Upper lobe of right lung (tissue), 1 donor: ENCODE data around the gene FREY1. TPM values are rescaled to one million over a fixed set of nuclear protein-coding genes. Genes with fewer than 3 reads are reported as not detected.

Source experiments
- ATAC-seq: fragments of 200-7000 bp; cut with Tn5 transposase; one replicate; pipeline ENCODE4 v1.9.1; 2020; ENCODE audit warnings: mild to moderate bottlenecking, moderate library complexity
- DNase-seq: peaks from one replicate; pipeline ENCODE4 v3.0.0-alpha.2; 2020
- H3K27ac ChIP-seq: fragments of 200-600 bp; one replicate; pipeline ENCODE4 v1.8.0; 2022
- H3K27me3 ChIP-seq: fragments of 200-600 bp; one replicate; pipeline ENCODE4 v1.8.0; 2022; ENCODE audit warnings: mild to moderate bottlenecking
- H3K36me3 ChIP-seq: fragments of 200-600 bp; one replicate; pipeline ENCODE4 v1.8.0; 2022
- H3K4me1 ChIP-seq: fragments of 200-600 bp; one replicate; pipeline ENCODE4 v1.8.0; 2022
- H3K4me3 ChIP-seq: fragments of 200-600 bp; one replicate; pipeline ENCODE4 v1.8.0; 2022; ENCODE audit warnings: mild to moderate bottlenecking
- H3K9me3 ChIP-seq: fragments of 200-600 bp; one replicate; pipeline ENCODE4 v1.8.0; 2022
- CTCF ChIP-seq: fragments of 200-600 bp; IDR thresholded peaks from one replicate; pipeline ENCODE4 v1.8.0; 2022; ENCODE audit warnings: antibody characterized with exemption
- intact Hi-C: fragments of 100-400 bp; cut with DNase I; formaldehyde crosslinking; loops from one replicate; pipeline ENCODE4 v1.11.0; 2022
- total RNA-seq: library from RNA; stranded (reverse); fragmentation: NEBNext Ultra II Directional; extraction: Animal tissue kit (Norgen Biotek cat#: 25700); gene quantifications from one replicate; pipeline ENCODE4 v1.2.1, GENCODE V29; 2021
- donor health status: DM: no; HTN: yes; CAD: no; lungs with severe emphysema.

Gene FREY1
- total RNA-seq, 1 donor from 2014 or later, result 0.75 TPM

GRCh38 chr11:45935349-45936064 lies 28.4 kb upstream of the FREY1 start:
- intact Hi-C loops, result no loop called here
- H3K4me3 ChIP-seq, result no peak overlapping the region
- TF ChIP-seq CTCF, result no peak
- no peak for DNase-seq
- no peaks in the 10 kb centered on the region for H3K9me3 ChIP-seq
- no peak for ATAC-seq
- no peak overlapping the region for H3K27ac ChIP-seq
- H3K4me1 ChIP-seq, result peaks cover 2% of the 10 kb centered on the region
- H3K36me3 ChIP-seq, result peaks cover 66% of the 10 kb centered on the region
- no peaks in the 10 kb centered on the region for H3K27me3 ChIP-seq

DNA sequence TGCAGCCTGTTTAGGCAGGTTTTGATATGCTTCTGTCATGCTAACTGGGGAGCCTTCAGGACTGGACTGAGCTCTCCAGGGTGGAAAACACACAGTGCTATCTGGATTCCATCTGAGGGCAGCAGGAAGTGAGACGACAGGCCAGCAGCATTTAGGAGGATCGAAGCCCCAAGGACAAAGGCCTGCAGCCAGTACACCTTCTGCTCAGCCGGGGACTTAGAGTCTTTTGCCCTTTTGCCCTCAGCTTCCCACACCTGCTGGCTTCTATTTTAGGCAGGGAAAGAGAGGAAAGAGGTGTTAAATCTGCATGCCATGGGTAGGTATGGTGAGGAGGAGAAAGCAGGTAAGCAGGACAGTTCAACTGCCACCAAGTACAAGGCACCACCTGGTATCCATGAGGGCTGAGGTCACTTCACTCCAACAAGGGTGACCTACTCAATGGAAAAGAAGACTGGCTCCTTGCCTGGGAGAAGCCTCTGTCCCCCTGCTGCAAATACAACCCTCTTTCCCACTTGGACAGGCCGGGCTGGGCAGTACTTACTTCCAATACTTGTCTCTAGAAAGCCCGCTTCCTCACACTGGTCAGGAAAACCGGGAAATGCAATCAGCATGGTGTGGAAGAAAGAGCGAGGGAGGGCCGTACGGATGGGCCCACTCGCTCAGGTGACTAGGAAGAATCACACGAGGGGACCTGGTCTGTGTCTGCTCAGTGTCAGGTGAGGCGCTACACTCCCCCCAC lies 27.7 kb upstream of the FREY1 start:
- H3K4me1 ChIP-seq, result peaks cover 8% of the 10 kb centered on the region
- no peaks in the 10 kb centered on the region for H3K27me3 ChIP-seq
- ATAC-seq, result no peak
- TF ChIP-seq CTCF, result no peak
- no peak overlapping the region for H3K27ac ChIP-seq
- no peak overlapping the region for H3K4me3 ChIP-seq
- intact Hi-C loops, result no loop called here
- H3K36me3 ChIP-seq, result peaks cover 66% of the 10 kb centered on the region
- no peak for DNase-seq
- no peaks in the 10 kb centered on the region for H3K9me3 ChIP-seq

DNA sequence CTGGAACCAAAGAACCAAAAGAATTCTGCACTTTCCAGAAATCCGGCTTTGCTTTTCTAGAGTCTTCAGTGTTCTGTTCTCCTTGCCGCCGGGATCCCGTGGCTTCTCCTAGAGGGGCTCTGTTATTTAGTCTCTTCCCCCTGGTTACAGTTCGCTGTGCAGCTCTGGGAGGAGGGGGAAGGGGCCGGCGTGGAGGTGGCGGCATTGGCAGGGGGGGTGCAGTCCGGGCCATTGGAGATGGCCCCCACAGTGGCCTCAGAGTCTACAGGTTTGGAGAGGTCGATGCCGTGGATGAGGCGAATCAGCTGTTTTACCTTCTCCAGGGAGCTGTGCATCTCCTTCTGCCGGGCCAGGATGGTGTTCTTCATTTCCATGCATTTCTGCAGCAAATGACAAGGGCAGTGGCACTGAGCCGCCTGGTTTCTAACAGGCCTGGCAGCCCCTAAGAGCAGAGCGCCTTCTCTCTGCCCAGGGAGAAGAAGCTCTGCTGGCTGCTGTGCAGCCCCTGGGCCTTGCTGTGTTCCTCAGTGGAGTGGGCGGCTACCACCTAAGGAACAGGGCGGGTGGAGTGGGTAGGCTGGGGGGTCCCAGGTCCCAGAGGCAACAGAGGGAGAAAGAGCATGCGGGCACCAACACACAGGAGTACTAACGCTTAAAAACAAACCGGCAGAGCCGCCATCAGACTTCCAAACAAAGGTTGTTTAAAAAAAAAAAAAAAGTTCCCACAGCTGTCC lies 26.9 kb upstream of the FREY1 start:
- intact Hi-C loops, result no loop called here

GRCh38 chr11:45933131-45933831 lies 26.2 kb upstream of the FREY1 start:
- H3K27ac ChIP-seq, result no peak overlapping the region
- TF ChIP-seq CTCF, result no peak
- peaks cover 10% of the 10 kb centered on the region for H3K4me1 ChIP-seq
- no peaks in the 10 kb centered on the region for H3K9me3 ChIP-seq
- peak; percentile 32 for DNase-seq
- no peaks in the 10 kb centered on the region for H3K27me3 ChIP-seq
- intact Hi-C loops, result no loop called here
- H3K36me3 ChIP-seq, result peaks cover 64% of the 10 kb centered on the region
- no peak overlapping the region for H3K4me3 ChIP-seq
- peak; percentile 48 for ATAC-seq

More for the DNA sequence above, 26.9 kb upstream of the FREY1 start:
- ATAC-seq (no peak), DNase-seq (peak; percentile 38)
- Histone ChIP-seq H3K4me1 (peaks cover 10% of the 10 kb centered on the region), H3K9me3 (no peaks in the 10 kb centered on the region), H3K4me3 (no peak overlapping the region), H3K36me3 (peaks cover 66% of the 10 kb centered on the region), H3K27ac (no peak overlapping the region), H3K27me3 (no peaks in the 10 kb centered on the region)
- no peak for TF ChIP-seq CTCF

- DNase-seq (no peak), ATAC-seq (no peak)
- Histone ChIP-seq H3K27me3 (no peaks in the 10 kb centered on the region), H3K4me3 (no peak overlapping the region), H3K4me1 (peaks cover 10% of the 10 kb centered on the region), H3K36me3 (peaks cover 54% of the 10 kb centered on the region), H3K9me3 (no peaks in the 10 kb centered on the region), H3K27ac (no peak overlapping the region)
- intact Hi-C loops, result no loop called here
- TF ChIP-seq CTCF, result no peak
Measured at GRCh38 chr11:45932217-45932616, 25.1 kb upstream of the FREY1 start.
